HEK293 (cell line): ENCODE measurements around the gene HSPB6.

Source experiments
- CTCF ChIA-PET: fragments of 350-600 bp; formaldehyde crosslinking; extraction: SDS; loops from one replicate; lab custom pipeline; 2021; ENCODE audit warnings: antibody characterized with exemption; lab: Yijun Ruan, JAX
- POLR2A ChIA-PET: fragments of 300-600 bp; formaldehyde crosslinking; extraction: SDS; loops from one replicate; lab custom pipeline; 2020; ENCODE audit warnings: antibody characterized with exemption, inconsistent platforms; lab: Yijun Ruan, JAX
- H3K27ac ChIP-seq: fragments of 200-500 bp; sonication (Bioruptor generic); 2 replicates; pipeline ENCODE4 v1.5.1; 2014; ENCODE audit warnings: low read depth, low read length, control low read depth, inconsistent platforms; ENCODE audit errors: extremely low read depth
- H3K36me3 ChIP-seq, 2 experiments: fragments of 200-500 bp in 1 of 2; sonication (Bioruptor generic) in 1 of 2; 1 replicate in 1 of 2; 2 replicates in 1 of 2; pipeline ENCODE4 v1.5.1; 2014 to 2017; ENCODE audit warnings: inconsistent platforms in 2 of 2, low read length in 2 of 2; ENCODE audit not compliant: control insufficient read depth in 2 of 2, insufficient read depth in 1 of 2
- H3K4me1 ChIP-seq: fragments of 200-500 bp; sonication (Bioruptor generic); 2 replicates; pipeline ENCODE4 v1.5.1; 2014; ENCODE audit warnings: mild to moderate bottlenecking, low read length, inconsistent platforms; ENCODE audit not compliant: control insufficient read depth, insufficient read depth
- H3K4me3 ChIP-seq: 2 replicates; pipeline ENCODE4 v1.5.1; 2011; ENCODE audit warnings: low read depth, mild to moderate bottlenecking, control low read depth, low read length, moderate library complexity
- H3K9me3 ChIP-seq: fragments of 200-500 bp; sonication (Bioruptor generic); 2 replicates; pipeline ENCODE4 v1.5.1; 2014; ENCODE audit warnings: low read depth, low read length, inconsistent platforms; ENCODE audit not compliant: control insufficient read depth, insufficient read depth
- HOXC10 ChIP-seq: sonication (generic); formaldehyde crosslinking; IDR thresholded peaks from 2 replicates; pipeline ENCODE4 v1.8.1; 2023; ENCODE audit warnings: mild to moderate bottlenecking, missing genetic modification reagents
- SALL2 ChIP-seq: fragments of 450-650 bp; formaldehyde crosslinking; IDR thresholded peaks from 2 replicates; pipeline ENCODE4 v1.5.0; 2017; ENCODE audit warnings: missing biosample characterization, mild to moderate bottlenecking, missing genetic modification characterization, borderline replicate concordance
- ZIC2 ChIP-seq: fragments of 450-650 bp; formaldehyde crosslinking; IDR thresholded peaks from 2 replicates; pipeline ENCODE4 v1.5.1; 2016; ENCODE audit warnings: missing biosample characterization, missing genetic modification characterization
- ZNF174 ChIP-seq: fragments of 450-650 bp; formaldehyde crosslinking; IDR thresholded peaks from 2 replicates; pipeline ENCODE4 v1.5.0; 2017; ENCODE audit warnings: missing biosample characterization, mild to moderate bottlenecking, missing genetic modification characterization
- ZNF404 ChIP-seq: fragments of 450-650 bp; formaldehyde crosslinking; IDR thresholded peaks from 2 replicates; pipeline ENCODE4 v1.5.1; 2017; ENCODE audit warnings: missing biosample characterization, missing genetic modification characterization
- ZNF548 ChIP-seq: fragments of 450-650 bp; formaldehyde crosslinking; IDR thresholded peaks from 2 replicates; pipeline ENCODE4 v1.5.1; 2016; ENCODE audit warnings: missing biosample characterization, missing genetic modification characterization
- ZNF585B ChIP-seq: fragments of 450-650 bp; formaldehyde crosslinking; IDR thresholded peaks from 2 replicates; pipeline ENCODE4 v1.5.1; 2016; ENCODE audit warnings: missing biosample characterization, missing genetic modification characterization
- ZNF600 ChIP-seq: fragments of 450-650 bp; formaldehyde crosslinking; IDR thresholded peaks from 2 replicates; pipeline ENCODE4 v1.5.1; 2016; ENCODE audit warnings: missing biosample characterization, missing genetic modification characterization
- ZNF623 ChIP-seq: fragments of 450-650 bp; formaldehyde crosslinking; IDR thresholded peaks from 2 replicates; pipeline ENCODE4 v1.5.1; 2016; ENCODE audit warnings: missing biosample characterization, missing genetic modification characterization
- ZNF654 ChIP-seq: fragments of 450-650 bp; formaldehyde crosslinking; IDR thresholded peaks from 2 replicates; pipeline ENCODE4 v1.5.1; 2016; ENCODE audit warnings: low read depth, missing biosample characterization, missing genetic modification characterization
- ZNF664 ChIP-seq: fragments of 450-650 bp; formaldehyde crosslinking; IDR thresholded peaks from 2 replicates; pipeline ENCODE4 v1.5.1; 2016; ENCODE audit warnings: missing biosample characterization, missing genetic modification characterization
- TF ChIP-seq, protein P1 (sequence below): fragments of 450-650 bp; formaldehyde crosslinking; IDR thresholded peaks from 2 replicates; pipeline ENCODE4 v1.5.0; 2017; ENCODE audit warnings: missing biosample characterization, missing genetic modification characterization, borderline replicate concordance
- TF ChIP-seq, protein P2 (sequence below): fragments of 450-650 bp; formaldehyde crosslinking; IDR thresholded peaks from 2 replicates; pipeline ENCODE4 v1.5.1; 2016; ENCODE audit warnings: missing biosample characterization, missing genetic modification characterization
- TF ChIP-seq, protein P3 (sequence below): fragments of 450-650 bp; formaldehyde crosslinking; IDR thresholded peaks from 2 replicates; pipeline ENCODE4 v1.5.1; 2016; ENCODE audit warnings: missing biosample characterization, missing genetic modification characterization
- TF ChIP-seq, protein P4 (sequence below): sonication (generic); formaldehyde crosslinking; IDR thresholded peaks from 2 replicates; pipeline ENCODE4 v1.8.1; 2022; ENCODE audit warnings: mild to moderate bottlenecking, moderate library complexity, missing genetic modification reagents
- TF ChIP-seq, protein P5 (sequence below): fragments of 450-650 bp; formaldehyde crosslinking; IDR thresholded peaks from 2 replicates; pipeline ENCODE4 v1.5.1; 2016; ENCODE audit warnings: missing biosample characterization, missing genetic modification characterization

HSPB6 gene

DNA sequence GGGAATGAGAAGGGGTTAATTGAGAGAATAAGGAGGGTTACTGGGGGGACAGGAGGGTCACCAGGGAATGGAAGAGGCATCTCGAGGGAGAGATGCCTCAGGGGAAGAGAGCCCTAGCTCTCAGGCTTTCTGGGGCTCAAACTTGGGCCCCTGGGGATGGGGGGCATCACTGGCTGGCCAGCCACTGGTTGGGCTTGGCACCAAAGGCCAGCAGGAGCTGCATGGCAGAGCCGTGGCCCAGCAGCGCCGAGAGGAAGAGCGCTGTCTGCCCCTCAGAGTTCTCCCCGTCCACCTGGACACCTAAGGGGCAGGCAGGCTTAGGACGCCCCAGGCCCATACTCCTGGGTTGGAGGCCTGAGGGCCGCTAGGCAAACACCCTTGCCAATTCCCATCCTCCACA, 36.1 kb upstream of the HSPB6 start (continued):
- TF ChIP-seq ZNF654, result no peak
- TF ChIP-seq, protein P1, sequence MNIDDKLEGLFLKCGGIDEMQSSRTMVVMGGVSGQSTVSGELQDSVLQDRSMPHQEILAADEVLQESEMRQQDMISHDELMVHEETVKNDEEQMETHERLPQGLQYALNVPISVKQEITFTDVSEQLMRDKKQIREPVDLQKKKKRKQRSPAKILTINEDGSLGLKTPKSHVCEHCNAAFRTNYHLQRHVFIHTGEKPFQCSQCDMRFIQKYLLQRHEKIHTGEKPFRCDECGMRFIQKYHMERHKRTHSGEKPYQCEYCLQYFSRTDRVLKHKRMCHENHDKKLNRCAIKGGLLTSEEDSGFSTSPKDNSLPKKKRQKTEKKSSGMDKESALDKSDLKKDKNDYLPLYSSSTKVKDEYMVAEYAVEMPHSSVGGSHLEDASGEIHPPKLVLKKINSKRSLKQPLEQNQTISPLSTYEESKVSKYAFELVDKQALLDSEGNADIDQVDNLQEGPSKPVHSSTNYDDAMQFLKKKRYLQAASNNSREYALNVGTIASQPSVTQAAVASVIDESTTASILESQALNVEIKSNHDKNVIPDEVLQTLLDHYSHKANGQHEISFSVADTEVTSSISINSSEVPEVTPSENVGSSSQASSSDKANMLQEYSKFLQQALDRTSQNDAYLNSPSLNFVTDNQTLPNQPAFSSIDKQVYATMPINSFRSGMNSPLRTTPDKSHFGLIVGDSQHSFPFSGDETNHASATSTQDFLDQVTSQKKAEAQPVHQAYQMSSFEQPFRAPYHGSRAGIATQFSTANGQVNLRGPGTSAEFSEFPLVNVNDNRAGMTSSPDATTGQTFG (tag by site-specific recombination), result no peak
- TF ChIP-seq HOXC10 (CRISPR knock-in tag), result no peak
- TF ChIP-seq ZNF623 (tag by site-specific recombination), result no peak
- no peak for TF ChIP-seq ZNF548
- TF ChIP-seq ZNF664 (tag by site-specific recombination), result no peak

DNA sequence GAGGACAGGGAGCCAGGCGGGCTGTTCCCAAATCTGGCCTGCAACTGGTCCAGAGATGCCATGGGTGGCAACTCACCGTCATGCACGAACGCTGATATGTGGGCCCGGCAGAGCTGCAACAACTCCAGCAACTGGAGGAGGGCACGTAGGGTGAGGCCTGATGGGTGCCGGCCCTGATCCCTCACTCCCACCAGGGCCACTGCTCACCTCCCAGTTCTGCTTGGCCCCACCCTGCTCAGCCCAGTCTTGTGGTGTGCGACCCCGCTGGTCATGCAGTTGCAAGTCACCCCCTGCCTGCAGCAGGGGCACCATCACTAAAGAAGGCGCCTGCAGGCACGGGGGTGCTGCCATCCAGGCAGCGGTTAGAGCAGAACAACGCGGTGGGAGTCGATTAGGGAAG, 35.5 kb upstream of the HSPB6 start:
- Histone ChIP-seq H3K4me1 (no peaks in the 10 kb centered on the region), H3K9me3 (no peaks in the 10 kb centered on the region), H3K27ac (no peak overlapping the region), H3K36me3 (no peaks in the 10 kb centered on the region; a peak in 1 of 3 replicates), H3K4me3 (no peak overlapping the region)
- TF ChIP-seq ZNF174 (tag by site-specific recombination) (no peak), ZIC2 (tag by site-specific recombination) (0 out of 2 replicates have a peak, but pooled peaks have one; percentile 14)
- TF ChIP-seq, protein P2, sequence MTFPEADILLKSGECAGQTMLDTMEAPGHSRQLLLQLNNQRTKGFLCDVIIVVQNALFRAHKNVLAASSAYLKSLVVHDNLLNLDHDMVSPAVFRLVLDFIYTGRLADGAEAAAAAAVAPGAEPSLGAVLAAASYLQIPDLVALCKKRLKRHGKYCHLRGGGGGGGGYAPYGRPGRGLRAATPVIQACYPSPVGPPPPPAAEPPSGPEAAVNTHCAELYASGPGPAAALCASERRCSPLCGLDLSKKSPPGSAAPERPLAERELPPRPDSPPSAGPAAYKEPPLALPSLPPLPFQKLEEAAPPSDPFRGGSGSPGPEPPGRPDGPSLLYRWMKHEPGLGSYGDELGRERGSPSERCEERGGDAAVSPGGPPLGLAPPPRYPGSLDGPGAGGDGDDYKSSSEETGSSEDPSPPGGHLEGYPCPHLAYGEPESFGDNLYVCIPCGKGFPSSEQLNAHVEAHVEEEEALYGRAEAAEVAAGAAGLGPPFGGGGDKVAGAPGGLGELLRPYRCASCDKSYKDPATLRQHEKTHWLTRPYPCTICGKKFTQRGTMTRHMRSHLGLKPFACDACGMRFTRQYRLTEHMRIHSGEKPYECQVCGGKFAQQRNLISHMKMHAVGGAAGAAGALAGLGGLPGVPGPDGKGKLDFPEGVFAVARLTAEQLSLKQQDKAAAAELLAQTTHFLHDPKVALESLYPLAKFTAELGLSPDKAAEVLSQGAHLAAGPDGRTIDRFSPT (tag by site-specific recombination), result 0 out of 2 replicates have a peak, but pooled peaks have one; percentile 21
- TF ChIP-seq, protein P3, sequence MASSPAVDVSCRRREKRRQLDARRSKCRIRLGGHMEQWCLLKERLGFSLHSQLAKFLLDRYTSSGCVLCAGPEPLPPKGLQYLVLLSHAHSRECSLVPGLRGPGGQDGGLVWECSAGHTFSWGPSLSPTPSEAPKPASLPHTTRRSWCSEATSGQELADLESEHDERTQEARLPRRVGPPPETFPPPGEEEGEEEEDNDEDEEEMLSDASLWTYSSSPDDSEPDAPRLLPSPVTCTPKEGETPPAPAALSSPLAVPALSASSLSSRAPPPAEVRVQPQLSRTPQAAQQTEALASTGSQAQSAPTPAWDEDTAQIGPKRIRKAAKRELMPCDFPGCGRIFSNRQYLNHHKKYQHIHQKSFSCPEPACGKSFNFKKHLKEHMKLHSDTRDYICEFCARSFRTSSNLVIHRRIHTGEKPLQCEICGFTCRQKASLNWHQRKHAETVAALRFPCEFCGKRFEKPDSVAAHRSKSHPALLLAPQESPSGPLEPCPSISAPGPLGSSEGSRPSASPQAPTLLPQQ, result peak; percentile 39; the same call in 1 of the 2 replicates
- ChIA-PET POLR2A (no interaction called here), CTCF (interaction anchor here (0.6 to 1.0 kb wide), 2 partner anchors 10 to 43 kb away, joined by 3 to 4 read pairs; no protein-coding TSS in a partner anchor)

DNA sequence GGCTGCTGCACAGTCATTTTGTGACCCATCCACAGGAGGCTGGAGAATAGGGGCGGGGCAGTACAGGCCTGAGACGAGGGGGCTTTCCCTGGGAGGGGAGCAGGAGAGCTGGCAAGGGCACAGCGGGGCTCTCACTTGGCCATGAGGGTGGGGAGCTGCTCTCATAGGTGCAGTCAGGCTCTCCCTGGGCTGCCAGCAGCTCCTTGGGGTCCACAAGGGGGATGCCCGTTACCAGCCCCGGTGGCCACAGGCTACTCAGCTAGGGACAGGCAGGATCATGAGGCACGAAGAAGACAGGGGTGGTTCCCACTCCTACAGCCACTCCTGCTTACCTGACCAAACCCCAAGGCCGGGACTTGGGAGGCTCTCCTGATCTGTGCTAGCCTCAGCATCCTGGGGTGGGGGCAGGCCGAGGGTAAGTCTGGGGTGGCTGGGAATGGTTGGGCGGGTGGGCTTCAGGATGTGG, 35.0 kb upstream of the HSPB6 start:
- no peaks in the 10 kb centered on the region for H3K9me3 ChIP-seq
- no peaks in the 10 kb centered on the region; a peak in 1 of 3 replicates for H3K36me3 ChIP-seq
- no peak overlapping the region for H3K4me3 ChIP-seq
- H3K27ac ChIP-seq, result no peak overlapping the region
- ChIA-PET POLR2A (no interaction called here), CTCF (interaction anchor here (0.6 to 1.0 kb wide), 2 partner anchors 10 to 43 kb away, joined by 3 to 4 read pairs; no protein-coding TSS in a partner anchor)
- TF ChIP-seq ZNF404, result no peak
- TF ChIP-seq ZNF600 (tag by site-specific recombination), result no peak
- TF ChIP-seq, protein P4, sequence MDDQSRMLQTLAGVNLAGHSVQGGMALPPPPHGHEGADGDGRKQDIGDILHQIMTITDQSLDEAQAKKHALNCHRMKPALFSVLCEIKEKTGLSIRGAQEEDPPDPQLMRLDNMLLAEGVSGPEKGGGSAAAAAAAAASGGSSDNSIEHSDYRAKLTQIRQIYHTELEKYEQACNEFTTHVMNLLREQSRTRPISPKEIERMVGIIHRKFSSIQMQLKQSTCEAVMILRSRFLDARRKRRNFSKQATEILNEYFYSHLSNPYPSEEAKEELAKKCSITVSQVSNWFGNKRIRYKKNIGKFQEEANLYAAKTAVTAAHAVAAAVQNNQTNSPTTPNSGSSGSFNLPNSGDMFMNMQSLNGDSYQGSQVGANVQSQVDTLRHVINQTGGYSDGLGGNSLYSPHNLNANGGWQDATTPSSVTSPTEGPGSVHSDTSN (CRISPR knock-in tag), result no peak
- TF ChIP-seq ZNF585B (tag by site-specific recombination), result no peak
- TF ChIP-seq, protein P5, sequence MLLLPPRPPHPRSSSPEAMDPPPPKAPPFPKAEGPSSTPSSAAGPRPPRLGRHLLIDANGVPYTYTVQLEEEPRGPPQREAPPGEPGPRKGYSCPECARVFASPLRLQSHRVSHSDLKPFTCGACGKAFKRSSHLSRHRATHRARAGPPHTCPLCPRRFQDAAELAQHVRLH (tag by site-specific recombination), result no peak
- TF ChIP-seq SALL2, result no peak
- H3K4me1 ChIP-seq, result no peaks in the 10 kb centered on the region
